Measurements from ENCODE around the gene MANBA.

- TF ChIP-seq POLR2A (IDR thresholded peaks at IDR 0.05) (no peak), CTCF (IDR thresholded peaks at IDR 0.05 in 4 of 5, conservative IDR thresholded peaks at IDR 0.05 in 1 of 5) (no peak)
Observed at GRCh38 chr4:102736636-102737549, 23.9 kb downstream of the MANBA start.
